H9 (cell line): ENCODE results near the gene PRR3. TPM values are rescaled to one million over a fixed set of nuclear protein-coding genes. Genes with fewer than 3 reads are reported as not detected.

Source experiments
- DNase-seq: peaks from one replicate; pipeline ENCODE4 v3.0.0-alpha.2; 2017
- H2AFZ ChIP-seq: one replicate; pipeline ENCODE4 v1.6.1; 2013; ENCODE audit warnings: mild to moderate bottlenecking, low read length, control low read depth, moderate library complexity
- H2AK5ac ChIP-seq: 2 replicates; pipeline ENCODE4 v1.6.1; 2013; ENCODE audit warnings: low read length, control low read depth, mixed read lengths; ENCODE audit not compliant: insufficient read length
- H2BK120ac ChIP-seq: one replicate; pipeline ENCODE4 v1.6.1; 2013; ENCODE audit warnings: low read depth, mild to moderate bottlenecking, low read length, control low read depth, inconsistent platforms; ENCODE audit not compliant: poor library complexity, severe bottlenecking
- H2BK12ac ChIP-seq: 2 replicates; pipeline ENCODE4 v1.6.1; 2013; ENCODE audit warnings: low read length, control low read depth, mixed read lengths, low read depth; ENCODE audit not compliant: insufficient read length
- H2BK15ac ChIP-seq: 2 replicates; pipeline ENCODE4 v1.6.1; 2013; ENCODE audit warnings: low read depth, low read length, control low read depth
- H2BK20ac ChIP-seq: one replicate; pipeline ENCODE4 v1.6.1; 2013; ENCODE audit warnings: low read depth, mild to moderate bottlenecking, low read length, control low read depth, inconsistent platforms; ENCODE audit not compliant: poor library complexity, severe bottlenecking
- H2BK5ac ChIP-seq: 2 replicates; pipeline ENCODE4 v1.6.1; 2013; ENCODE audit warnings: low read length, control low read depth, mixed read lengths; ENCODE audit not compliant: insufficient read length
- H3K14ac ChIP-seq: 2 replicates; pipeline ENCODE4 v1.6.1; 2013; ENCODE audit warnings: low read length, control low read depth; ENCODE audit not compliant: insufficient read depth
- H3K18ac ChIP-seq: 2 replicates; pipeline ENCODE4 v1.6.1; 2013; ENCODE audit warnings: low read depth, mild to moderate bottlenecking, mixed read lengths, low read length, control low read depth; ENCODE audit not compliant: insufficient read length
- H3K23ac ChIP-seq: 2 replicates; pipeline ENCODE4 v1.6.1; 2013; ENCODE audit warnings: low read length, control low read depth, mixed read lengths, low read depth; ENCODE audit not compliant: insufficient read length
- H3K23me2 ChIP-seq: 2 replicates; pipeline ENCODE4 v1.6.1; 2013; ENCODE audit warnings: low read depth, mild to moderate bottlenecking, mixed read lengths, low read length, control low read depth; ENCODE audit not compliant: insufficient read length, poor library complexity, severe bottlenecking
- H3K27ac ChIP-seq: 2 replicates; pipeline ENCODE4 v1.5.1; 2013; ENCODE audit warnings: low read length, control low read depth, mixed read lengths, low read depth; ENCODE audit not compliant: insufficient read length
- H3K27me3 ChIP-seq: 2 replicates; pipeline ENCODE4 v1.6.1; 2013; ENCODE audit warnings: low read length, control low read depth, inconsistent platforms; ENCODE audit not compliant: insufficient read depth
- H3K4ac ChIP-seq: 2 replicates; pipeline ENCODE4 v1.6.1; 2013; ENCODE audit warnings: low read depth, mild to moderate bottlenecking, control low read depth, inconsistent platforms, low read length, moderate library complexity
- H3K4me1 ChIP-seq: 2 replicates; pipeline ENCODE4 v1.6.1; 2013; ENCODE audit warnings: low read length, control low read depth, inconsistent platforms; ENCODE audit not compliant: insufficient read depth
- H3K4me2 ChIP-seq: 2 replicates; pipeline ENCODE4 v1.6.1; 2013; ENCODE audit warnings: low read length, control low read depth, mixed read lengths; ENCODE audit not compliant: insufficient read length, insufficient read depth
- H3K56ac ChIP-seq: 2 replicates; pipeline ENCODE4 v1.6.1; 2013; ENCODE audit warnings: low read depth, mild to moderate bottlenecking, mixed read lengths, low read length, control low read depth; ENCODE audit not compliant: insufficient read length
- H3K79me1 ChIP-seq: 2 replicates; pipeline ENCODE4 v1.6.1; 2013; ENCODE audit warnings: low read depth, mild to moderate bottlenecking, moderate library complexity, low read length, control low read depth, inconsistent platforms; ENCODE audit not compliant: insufficient read depth, poor library complexity, severe bottlenecking
- H3K79me2 ChIP-seq: 2 replicates; pipeline ENCODE4 v1.6.1; 2013; ENCODE audit warnings: low read length, control low read depth, inconsistent platforms; ENCODE audit not compliant: insufficient read depth
- H3K9ac ChIP-seq: 2 replicates; pipeline ENCODE4 v1.6.1; 2013; ENCODE audit warnings: low read length, control low read depth, mixed read lengths; ENCODE audit not compliant: insufficient read length; ENCODE audit errors: extremely low read depth
- H3K9me3 ChIP-seq: one replicate; pipeline ENCODE4 v1.6.1; 2013; ENCODE audit warnings: low read depth, low read length, inconsistent platforms; ENCODE audit not compliant: control insufficient read depth
- H3T11ph ChIP-seq: one replicate; pipeline ENCODE4 v1.6.1; 2013; ENCODE audit warnings: mild to moderate bottlenecking, low read length, control low read depth, inconsistent platforms
- H4K20me1 ChIP-seq: one replicate; pipeline ENCODE4 v1.6.1; 2013; ENCODE audit not compliant: control insufficient read depth, insufficient read length, insufficient read depth
- H4K5ac ChIP-seq: 2 replicates; pipeline ENCODE4 v1.6.1; 2013; ENCODE audit warnings: low read depth, mild to moderate bottlenecking, mixed read lengths, low read length, control low read depth; ENCODE audit not compliant: insufficient read length
- H4K8ac ChIP-seq: replicated peaks from 2 replicates; pipeline ENCODE4 v1.6.1; 2013; ENCODE audit warnings: low read length, control low read depth, mixed read lengths, low read depth; ENCODE audit not compliant: insufficient read length
- H4K91ac ChIP-seq: 2 replicates; pipeline ENCODE4 v1.6.1; 2013; ENCODE audit warnings: low read depth, mild to moderate bottlenecking, moderate library complexity, mixed read lengths, low read length, control low read depth; ENCODE audit not compliant: insufficient read length
- H3K27ac Mint-ChIP-seq, 3 experiments: 2 replicates in 2 of 3; 3 replicates in 1 of 3; pipeline ENCODE4 v1.8.0; 2020 to 2021; ENCODE audit warnings: mixed read lengths in 3 of 3, mild to moderate bottlenecking in 1 of 3, moderate library complexity in 1 of 3
- H3K27me3 Mint-ChIP-seq: 2 replicates; pipeline ENCODE4 v1.8.0; 2021; ENCODE audit warnings: low read depth, mild to moderate bottlenecking, moderate library complexity, mixed read lengths
- H3K36me3 Mint-ChIP-seq, 3 experiments: 2 replicates in 2 of 3; 3 replicates in 1 of 3; pipeline ENCODE4 v1.8.0; 2020 to 2021; ENCODE audit warnings: low read depth in 3 of 3, mixed read lengths in 3 of 3; ENCODE audit not compliant: insufficient read depth in 1 of 3
- H3K4me1 Mint-ChIP-seq, 2 experiments: 2 replicates each; pipeline ENCODE4 v1.8.0; 2020; ENCODE audit warnings: mixed read lengths in 2 of 2
- H3K4me3 Mint-ChIP-seq, 2 experiments: 2 replicates in 1 of 2; 3 replicates in 1 of 2; pipeline ENCODE4 v1.8.0; 2020 to 2021; ENCODE audit warnings: mild to moderate bottlenecking in 2 of 2, mixed read lengths in 2 of 2, moderate library complexity in 1 of 2
- H3K9me3 Mint-ChIP-seq, 2 experiments: 2 replicates in 1 of 2; 3 replicates in 1 of 2; pipeline ENCODE4 v1.8.0; 2020; ENCODE audit warnings: mild to moderate bottlenecking in 2 of 2, mixed read lengths in 2 of 2, moderate library complexity in 1 of 2
- CTCF ChIP-seq: fragments of 200-600 bp; sonication (generic); conservative IDR thresholded peaks from 3 replicates; pipeline ENCODE4 v1.8.0; 2021; ENCODE audit warnings: antibody characterized with exemption, mild to moderate bottlenecking
- WGBS: extraction: QIAGEN DNeasy Blood & Tissue Kit; methylation state at CpG from one replicate; pipeline ENCODE4 v1.1.7; 2013; ENCODE audit warnings: missing lambda C conversion rate, low lambda C conversion rate, mixed read lengths; ENCODE audit not compliant: insufficient read length; ENCODE audit errors: extremely low coverage; 5-methylcytosine and 5-hydroxymethylcytosine counted together
- total RNA-seq: library from RNA; stranded (reverse); gene quantifications from 2 replicates; pipeline ENCODE4 v1.2.1, GENCODE V29; 2021

The PRR3 gene
- total RNA-seq, 1 experiment from 2014 or later: 17.0 TPM

- no peak overlapping the region for H3K27ac ChIP-seq
- no peak overlapping the region for H2BK5ac ChIP-seq
- Mint-ChIP-seq H3K9me3 (no peaks in the 10 kb centered on the region; a peak in 1 of 5 replicates), H3K27ac (no peak overlapping the region), H3K36me3 (peaks cover under 1 to 16% (median 7%) of the 10 kb centered on the region in 3 experiments; a peak in 5 of 7 replicates), H3K27me3 (no peaks in the 10 kb centered on the region; the same call in 1 of the 2 replicates), H3K4me1 (peaks cover 10% of the 10 kb centered on the region in 2 experiments), H3K4me3 (peak overlapping the region; percentile 61 to 65)
- H4K5ac ChIP-seq: no peak overlapping the region
- H2BK15ac ChIP-seq: no peak overlapping the region
- no peak overlapping the region for H2BK120ac ChIP-seq
- peak; percentile 79 for DNase-seq
- H3T11ph ChIP-seq: no peak overlapping the region
- H3K56ac ChIP-seq: no peak overlapping the region
- no peak overlapping the region for H2AK5ac ChIP-seq
- H3K23ac ChIP-seq: no peak overlapping the region
- H3K4me2 ChIP-seq: peak overlapping the region; percentile 68
- 0 out of 2 replicates have a peak, but pooled peaks cover 3% of the 10 kb centered on the region for H3K4me1 ChIP-seq
- no peak overlapping the region for H2BK20ac ChIP-seq
- TF ChIP-seq CTCF: peak; percentile 100
- H4K91ac ChIP-seq: no peak overlapping the region
- no peak overlapping the region for H2AFZ ChIP-seq
- no peak overlapping the region for H3K18ac ChIP-seq
- H3K79me1 ChIP-seq: no peaks in the 10 kb centered on the region
- H2BK12ac ChIP-seq: no peak overlapping the region
- H3K27me3 ChIP-seq: no peaks in the 10 kb centered on the region
- H3K79me2 ChIP-seq: no peaks in the 10 kb centered on the region
- H3K9me3 ChIP-seq: no peaks in the 10 kb centered on the region
- no peak overlapping the region for H3K9ac ChIP-seq
- no peaks in the 10 kb centered on the region for H3K23me2 ChIP-seq
- no peak overlapping the region for H3K4ac ChIP-seq
- H3K14ac ChIP-seq: no peak overlapping the region
- no peaks in the 10 kb centered on the region for H4K20me1 ChIP-seq
- H4K8ac ChIP-seq: no peak overlapping the region
- no CpG with 5 or more reads among the region's 23 CpGs for WGBS
Measured at GRCh38 chr6:30541515-30542403, 15.3 kb upstream of the PRR3 start.
